8988T (cell line): ENCODE results near the gene TNFRSF6B.
"Not testable (repeated sequence)": the region's sequence is repeated elsewhere in the genome, so short reads cannot be mapped to it uniquely, and the experiment has no call there.

Experiments
- DNase-seq: peaks from one replicate; pipeline ENCODE4 v3.0.0; 2011

Gene TNFRSF6B, protein sequence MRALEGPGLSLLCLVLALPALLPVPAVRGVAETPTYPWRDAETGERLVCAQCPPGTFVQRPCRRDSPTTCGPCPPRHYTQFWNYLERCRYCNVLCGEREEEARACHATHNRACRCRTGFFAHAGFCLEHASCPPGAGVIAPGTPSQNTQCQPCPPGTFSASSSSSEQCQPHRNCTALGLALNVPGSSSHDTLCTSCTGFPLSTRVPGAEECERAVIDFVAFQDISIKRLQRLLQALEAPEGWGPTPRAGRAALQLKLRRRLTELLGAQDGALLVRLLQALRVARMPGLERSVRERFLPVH

DNA sequence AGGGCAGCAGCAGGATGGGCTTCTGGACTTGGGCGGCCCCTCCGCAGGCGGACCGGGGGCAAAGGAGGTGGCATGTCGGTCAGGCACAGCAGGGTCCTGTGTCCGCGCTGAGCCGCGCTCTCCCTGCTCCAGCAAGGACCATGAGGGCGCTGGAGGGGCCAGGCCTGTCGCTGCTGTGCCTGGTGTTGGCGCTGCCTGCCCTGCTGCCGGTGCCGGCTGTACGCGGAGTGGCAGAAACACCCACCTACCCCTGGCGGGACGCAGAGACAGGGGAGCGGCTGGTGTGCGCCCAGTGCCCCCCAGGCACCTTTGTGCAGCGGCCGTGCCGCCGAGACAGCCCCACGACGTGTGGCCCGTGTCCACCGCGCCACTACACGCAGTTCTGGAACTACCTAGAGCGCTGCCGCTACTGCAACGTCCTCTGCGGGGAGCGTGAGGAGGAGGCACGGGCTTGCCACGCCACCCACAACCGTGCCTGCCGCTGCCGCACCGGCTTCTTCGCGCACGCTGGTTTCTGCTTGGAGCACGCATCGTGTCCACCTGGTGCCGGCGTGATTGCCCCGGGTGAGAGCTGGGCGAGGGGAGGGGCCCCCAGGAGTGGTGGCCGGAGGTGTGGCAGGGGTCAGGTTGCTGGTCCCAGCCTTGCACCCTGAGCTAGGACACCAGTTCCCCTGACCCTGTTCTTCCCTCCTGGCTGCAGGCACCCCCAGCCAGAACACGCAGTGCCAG lies at the start of gene TNFRSF6B:
Gene TNFRSF6B, plus strand, starts transcription at position 25 of the 729 bp plus-strand sequence. Its CDS starts 116 bp downstream, at position 141.
- no peak for DNase-seq

DNA sequence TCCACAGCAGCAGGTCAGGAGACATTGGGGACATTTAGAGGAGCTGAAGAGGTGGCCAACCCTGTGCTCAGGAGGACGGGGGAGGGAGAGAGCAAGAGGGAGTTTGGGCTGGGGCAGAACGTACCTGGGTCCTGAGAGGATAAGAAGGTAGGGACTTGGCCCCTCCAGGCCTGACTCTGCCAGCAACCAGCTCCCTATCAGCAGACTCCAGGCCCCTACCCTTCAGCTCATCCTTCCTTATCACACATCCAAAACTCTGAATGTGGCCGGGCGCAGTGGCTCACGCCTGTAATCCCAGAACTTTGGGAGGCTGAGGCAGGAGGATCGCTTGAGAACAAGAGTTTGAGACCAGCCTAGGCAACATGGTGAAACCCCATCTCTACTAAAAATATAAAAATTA lies 48.3 kb upstream of the TNFRSF6B start:
- DNase-seq, result no peak

DNA sequence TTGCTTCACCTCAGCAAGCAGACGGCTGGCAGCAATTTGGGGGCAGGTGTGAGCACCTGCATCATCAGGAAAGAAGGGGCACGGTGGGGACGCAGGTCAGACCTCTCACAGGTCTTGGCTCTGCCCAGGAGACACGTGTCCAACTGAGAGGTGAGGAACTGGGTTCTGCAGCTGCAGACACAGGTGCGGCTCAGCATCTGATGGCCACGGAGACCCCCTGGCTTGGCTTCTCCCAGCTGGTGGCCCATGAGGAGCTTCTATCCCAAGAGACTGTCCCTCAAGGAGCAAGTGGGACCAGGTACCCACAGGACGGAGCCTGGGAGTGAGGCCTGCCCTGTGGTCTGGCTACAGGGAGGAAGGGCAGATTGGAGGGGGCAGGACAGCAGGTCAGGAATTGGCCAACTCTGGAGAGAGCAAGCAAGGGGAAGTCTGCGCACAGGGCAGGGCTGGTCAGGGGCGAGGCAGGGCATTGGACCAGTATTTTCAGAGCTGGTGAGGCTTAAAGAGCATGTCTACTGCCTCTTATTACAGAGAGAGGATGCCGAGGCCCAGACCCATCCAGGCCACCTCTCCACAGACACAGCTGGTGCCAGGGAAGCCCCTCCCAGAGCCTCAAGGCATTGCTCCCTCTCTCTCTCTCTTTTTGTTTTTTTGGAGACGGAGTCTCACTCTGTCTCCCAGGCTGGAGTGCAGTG lies 47.4 kb upstream of the TNFRSF6B start:
- no peak for DNase-seq

DNA sequence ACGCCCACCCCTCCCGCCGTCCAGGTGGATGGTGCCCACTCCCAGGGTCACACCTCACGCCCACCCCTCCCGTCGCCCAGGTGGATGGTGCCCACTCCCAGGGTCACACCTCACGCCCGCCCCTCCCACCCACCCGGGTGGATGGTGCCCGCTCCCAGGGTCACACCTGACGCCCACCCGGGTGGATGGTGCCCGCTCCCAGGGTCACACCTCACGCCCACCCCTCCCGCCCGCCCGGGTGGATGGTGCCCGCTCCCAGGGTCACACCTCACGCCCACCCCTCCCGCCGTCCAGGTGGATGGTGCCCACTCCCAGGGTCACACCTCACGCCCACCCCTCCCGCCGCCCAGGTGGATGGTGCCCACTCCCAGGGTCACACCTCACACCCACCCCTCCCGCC lies 46.0 kb upstream of the TNFRSF6B start:
- DNase-seq, result not testable (repeated sequence)

DNA sequence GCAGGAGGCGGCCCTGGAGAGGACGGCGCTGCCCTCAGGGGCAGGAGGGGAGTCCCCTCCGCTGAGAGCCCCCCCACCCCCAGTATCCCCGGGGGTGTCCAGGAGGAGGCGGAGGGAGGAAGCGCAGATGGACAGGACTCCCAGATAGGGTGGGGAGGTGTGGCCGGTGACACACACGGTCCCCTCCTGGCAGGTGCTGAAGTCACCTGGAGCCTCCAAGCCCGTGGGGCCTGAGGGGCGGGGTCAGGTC lies 44.6 kb upstream of the TNFRSF6B start:
- no peak for DNase-seq

DNA sequence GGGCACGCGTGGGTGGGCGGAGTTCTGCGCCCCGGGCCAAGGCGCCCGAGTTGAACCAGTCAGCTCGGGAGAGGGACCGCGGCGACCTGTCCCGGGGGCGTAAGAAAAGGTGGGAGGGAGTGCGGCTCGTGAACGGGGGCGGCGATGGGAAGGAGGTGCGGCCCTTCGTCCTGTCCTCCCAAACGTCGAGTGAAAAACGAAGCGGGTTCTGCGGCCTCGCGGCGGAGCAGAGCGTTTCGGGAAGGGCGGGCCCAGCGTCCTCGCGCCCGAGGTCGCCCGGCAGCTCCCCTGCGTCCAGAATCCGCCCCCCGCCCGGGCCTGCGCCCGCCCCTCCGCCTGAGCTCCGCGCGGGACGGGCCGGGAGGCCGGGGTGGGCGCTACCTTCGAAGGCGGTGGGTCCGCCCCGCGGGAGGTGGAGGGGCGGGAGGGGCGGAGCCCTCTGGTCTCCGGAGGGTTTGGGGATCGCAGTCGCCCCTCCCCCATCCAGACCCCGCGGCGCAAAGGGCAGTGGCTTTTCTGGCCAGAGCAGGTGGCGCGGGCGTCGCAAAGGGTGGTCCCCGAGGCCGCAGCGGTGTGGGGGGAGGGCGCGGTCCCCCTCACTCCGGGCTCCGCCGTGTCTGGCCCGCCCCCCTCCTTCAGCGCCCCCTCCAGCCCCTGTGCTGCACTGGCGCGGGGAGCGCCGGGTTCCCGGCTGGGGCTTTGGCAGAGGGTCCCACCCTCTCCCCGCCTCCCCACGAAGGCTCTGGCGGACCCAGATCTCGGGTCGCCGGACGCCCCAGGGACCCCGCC lies 44.1 kb upstream of the TNFRSF6B start:
- peak; percentile 63 for DNase-seq

DNA sequence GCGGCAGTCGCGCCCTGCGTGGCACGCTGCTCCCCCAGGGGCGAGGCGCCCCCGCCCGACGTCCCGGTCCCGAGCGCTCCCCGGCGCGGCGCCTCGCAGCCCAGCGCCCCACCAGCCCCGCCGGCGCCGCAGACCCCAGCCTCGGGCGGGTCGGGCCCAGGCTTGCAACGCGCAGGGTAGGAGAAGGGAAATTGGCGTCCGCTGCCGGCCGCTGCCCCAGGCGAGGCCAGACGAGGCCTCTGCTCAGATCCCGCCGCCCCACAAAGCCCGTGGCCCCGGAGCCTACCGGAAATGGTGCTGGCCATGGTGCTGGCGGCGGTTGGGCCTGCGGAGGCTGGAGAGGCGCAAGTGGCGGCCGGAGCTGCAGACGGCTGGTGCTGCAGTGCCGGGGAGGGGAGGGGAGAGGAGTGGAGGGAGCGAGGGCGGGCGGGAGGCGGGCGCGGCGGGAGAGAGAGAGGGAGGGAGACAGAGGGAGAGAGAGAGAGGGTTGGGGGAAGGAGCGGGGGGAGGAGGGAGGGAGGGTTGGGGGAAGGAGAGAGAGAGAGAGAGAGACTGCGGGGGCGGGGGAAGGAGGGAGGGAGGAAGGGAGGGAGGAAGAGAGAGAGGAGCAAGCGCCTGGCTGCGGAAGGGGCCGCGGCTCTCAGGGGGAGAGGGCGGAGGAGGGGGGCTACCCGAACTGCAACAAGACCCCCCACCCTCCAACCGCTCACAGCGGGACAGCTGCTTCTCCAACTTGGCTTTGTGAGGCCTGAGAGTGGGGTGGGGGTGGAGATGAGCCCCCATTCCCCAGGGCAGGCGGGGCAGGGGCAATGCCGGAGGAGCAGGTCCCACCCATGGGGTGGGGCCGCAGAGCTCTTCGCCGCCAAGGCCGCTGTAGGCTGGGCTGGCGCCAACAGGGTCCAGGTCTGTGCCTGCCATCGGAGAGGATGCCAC lies 43.1 kb upstream of the TNFRSF6B start, which contains the start of gene STMN3:
Gene STMN3, minus strand, starts transcription at position 384 of the 933 bp plus-strand sequence. Its CDS starts 79 bp downstream, at position 305.
- DNase-seq, result peak; percentile 90

DNA sequence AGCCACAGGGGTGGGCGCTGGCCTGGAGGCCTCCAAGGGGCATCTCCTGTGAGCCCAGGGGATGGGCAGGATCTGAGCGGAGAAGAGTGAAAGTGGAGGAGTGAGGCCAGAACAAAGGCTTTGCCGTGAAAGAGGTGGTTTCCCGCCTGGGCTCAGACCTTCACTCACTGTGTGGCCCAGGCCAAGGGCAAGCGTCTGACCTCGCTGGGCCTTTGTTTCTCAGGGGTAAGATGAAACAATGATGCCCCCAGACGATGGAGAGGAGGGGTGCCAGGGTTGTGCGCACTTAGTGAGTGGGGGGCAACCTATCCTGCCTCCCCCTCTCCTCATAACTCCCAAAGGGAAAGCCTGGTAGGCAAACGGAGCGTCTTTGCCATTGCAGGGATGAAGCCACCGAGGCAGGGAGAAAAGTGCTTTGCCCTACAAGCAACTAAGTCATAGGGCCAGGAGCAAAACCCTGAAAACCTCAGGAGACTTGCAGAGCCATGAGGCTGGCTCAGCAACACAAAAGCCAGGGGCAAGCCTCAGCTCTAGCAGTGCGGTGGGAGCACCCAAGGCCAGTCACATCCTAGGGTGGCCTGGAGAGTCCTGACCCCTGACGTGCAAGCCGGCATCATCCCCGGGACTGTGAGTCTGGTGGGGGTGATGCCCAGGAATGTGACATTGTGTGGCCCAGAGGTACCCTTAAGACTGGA lies 42.3 kb upstream of the TNFRSF6B start:
- peak; percentile 30 for DNase-seq

DNA sequence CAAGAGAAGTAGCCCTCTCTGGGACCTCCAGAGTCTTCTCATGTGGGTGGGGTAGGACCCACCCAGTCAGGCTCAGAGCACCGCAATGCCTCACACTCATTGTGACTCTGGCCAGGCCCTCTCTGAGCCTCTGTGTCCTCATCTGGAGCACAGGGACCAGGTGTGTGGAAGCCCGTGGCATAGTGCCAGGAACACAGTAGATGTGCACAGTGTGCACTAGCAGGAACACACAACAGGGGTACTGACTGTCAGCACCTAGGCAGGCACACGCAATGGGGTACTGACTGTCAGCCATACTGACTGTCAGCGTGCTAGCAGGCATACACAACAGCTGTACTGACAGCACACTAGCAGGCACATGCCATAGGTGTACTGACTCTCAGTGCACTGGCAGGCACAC lies 41.2 kb upstream of the TNFRSF6B start:
- no peak for DNase-seq

DNA sequence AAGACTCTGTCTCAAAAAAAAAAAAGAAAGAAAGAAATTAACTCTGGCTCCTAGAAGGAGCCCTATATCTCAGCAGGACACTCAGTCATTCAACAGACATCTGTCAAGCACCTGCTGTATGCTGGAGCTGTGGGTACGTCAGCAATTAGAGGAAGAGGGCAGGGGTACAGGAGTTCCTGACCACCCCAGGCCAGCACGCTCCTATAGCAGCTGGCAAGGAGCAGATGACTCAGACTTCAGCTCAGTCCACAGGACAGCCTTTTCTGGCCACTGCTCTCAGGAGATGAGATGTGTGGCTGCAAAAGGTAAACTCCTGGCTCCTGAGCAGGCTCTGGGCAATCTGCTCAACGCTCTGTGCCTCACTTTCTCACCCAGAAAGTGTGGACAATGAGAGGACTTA lies 40.0 kb upstream of the TNFRSF6B start:
- no peak for DNase-seq

DNA sequence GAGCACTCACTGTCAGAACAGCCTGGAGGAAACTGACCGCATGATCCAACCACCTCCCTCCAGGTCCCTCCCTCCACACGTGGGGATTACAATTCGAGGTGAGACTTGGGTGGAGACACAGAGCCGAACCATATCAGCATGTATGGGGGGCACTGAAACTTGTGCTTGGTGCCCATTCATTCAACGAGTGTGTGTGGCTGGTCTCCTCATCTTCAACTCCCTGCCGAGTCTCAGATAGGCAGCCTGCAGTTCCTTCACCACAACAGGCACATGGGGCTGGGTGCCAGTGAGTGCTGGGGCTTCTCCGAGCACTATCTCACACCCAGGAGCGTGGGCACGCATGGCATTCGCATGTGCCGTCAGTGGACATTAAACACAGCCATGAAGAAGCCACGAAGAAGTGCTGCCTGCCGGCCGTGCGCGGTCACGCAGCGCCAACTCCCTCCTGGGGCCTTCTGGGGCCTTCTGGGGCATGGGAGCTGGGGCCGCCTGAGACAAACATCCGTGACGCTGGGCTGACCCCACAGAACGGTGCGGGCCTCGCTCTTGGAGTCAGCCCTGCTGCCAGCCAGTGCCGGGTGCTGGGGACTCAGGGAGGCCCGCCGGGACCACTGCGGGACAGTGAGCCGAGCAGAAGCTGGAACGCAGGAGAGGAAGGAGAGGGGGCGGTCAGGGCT lies 39.1 kb upstream of the TNFRSF6B start:
- no peak for DNase-seq

DNA sequence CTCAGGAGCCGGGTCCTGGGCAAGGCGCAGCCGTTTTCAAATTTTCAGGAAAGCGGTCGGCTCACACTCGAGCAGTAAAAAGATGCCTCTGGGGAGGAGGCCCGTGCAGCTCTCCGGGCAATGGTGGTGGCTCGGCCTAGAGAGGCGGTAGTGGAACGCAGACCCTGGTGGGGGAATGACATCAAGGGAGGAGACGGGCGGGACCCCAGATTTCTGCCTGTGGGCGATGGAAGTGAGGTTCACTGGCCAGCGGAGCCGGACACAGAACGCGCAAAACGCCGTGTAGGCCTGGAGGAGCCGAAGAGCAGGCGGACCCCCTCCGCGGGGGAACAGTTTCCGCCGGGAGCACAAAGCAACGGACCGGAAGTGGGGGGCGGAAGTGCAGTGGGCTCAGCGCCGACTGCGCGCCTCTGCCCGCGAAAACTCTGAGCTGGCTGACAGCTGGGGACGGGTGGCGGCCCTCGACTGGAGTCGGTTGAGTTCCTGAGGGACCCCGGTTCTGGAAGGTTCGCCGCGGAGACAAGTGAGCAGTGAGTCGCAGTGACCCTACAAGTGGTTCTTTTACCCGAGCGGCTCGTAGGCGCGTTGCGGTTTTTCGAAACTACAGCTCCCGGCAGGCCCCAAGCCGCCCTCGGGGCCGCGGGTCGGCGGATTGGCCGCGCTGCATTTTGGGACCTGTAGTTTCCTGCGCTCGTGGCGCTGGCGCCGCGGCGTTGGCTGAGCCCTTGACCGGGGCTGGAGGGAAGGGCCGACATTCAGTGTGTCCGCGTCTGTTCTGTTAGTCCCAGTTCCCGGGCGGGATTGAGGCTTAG lies 38.3 kb upstream of the TNFRSF6B start, which contains the start of gene RTEL1:
Gene RTEL1, plus strand, starts transcription at position 376 of the 812 bp plus-strand sequence. CDS start 1,091 bp downstream, outside the sequence.
- DNase-seq, result peak; percentile 100

DNA sequence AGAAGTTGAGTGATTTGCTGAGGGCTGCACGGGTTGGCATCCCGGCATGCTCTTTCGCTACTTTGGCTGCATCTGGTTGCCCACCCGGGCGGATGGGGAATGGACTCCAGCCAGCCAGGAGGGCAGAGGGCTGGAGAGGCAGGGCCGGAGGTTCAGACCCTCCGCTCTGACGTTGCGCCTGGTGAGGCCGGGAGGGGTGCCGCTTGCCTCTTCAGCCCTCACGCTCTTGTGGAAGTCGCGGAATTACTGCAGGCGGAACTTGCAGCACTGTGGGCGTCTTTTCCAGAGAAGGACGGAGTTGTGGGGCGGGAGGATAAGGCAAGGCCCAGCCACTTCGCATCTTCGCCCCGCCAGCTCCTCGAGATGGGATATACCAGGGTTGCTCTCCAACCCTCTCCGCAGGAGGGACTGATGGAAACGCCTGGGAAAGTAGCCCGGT lies 37.7 kb upstream of the TNFRSF6B start:
- no peak for DNase-seq

DNA sequence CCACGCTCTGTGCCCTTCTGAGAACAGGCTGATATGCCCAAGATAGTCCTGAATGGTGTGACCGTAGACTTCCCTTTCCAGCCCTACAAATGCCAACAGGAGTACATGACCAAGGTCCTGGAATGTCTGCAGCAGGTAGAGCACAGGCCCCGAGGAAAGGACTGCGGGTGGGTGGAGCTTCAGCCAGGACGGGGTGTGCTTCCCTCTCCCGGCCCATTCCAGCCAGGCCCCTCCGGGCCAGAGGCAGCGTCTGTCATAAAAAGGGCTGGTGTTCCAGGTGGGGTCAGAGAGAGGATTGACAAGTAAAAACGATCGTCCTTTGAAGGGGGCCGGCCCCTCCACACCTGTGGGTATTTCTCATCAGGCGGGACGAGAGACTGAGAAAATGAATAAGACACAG lies 37.1 kb upstream of the TNFRSF6B start:
- DNase-seq, result no peak

DNA sequence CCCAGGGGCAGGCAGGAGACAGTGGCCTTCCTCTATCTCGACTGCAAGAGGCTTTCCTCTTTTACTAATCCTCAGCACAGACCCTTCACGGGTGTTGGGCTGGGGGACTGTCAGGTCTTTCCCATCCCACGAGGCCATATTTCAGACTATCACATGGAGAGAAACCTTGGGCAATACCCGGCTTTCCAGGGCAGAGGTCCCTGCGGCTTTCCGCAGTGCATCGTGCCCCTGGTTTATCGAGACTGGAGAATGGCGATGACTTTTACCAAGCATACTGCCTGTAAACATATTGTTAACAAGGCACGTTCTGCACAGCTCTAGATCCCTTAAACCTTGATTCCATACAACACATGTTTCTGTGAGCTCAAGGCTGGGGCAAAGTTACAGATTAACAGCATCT lies 36.3 kb upstream of the TNFRSF6B start:
- DNase-seq, result not testable (repeated sequence)

DNA sequence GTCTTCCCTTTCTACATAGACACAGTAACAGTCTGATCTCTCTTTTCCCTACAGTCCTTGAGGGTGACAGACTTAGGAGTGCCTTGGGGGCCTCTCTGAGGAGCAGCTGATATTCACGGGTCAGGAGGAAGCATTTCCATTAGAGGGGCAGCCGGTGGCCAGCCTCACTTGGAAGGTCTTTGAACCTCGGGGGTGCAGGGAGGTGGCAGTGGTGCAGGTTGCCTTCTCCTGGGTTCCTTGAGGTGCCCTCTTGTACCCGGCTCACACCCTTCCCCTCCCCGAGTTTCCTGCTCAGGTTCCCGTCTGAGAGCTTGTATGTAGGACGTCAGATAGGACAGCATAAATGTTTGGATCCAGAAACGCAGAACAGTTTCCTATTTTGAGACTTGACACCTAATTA lies 35.8 kb upstream of the TNFRSF6B start:
- no peak for DNase-seq

DNA sequence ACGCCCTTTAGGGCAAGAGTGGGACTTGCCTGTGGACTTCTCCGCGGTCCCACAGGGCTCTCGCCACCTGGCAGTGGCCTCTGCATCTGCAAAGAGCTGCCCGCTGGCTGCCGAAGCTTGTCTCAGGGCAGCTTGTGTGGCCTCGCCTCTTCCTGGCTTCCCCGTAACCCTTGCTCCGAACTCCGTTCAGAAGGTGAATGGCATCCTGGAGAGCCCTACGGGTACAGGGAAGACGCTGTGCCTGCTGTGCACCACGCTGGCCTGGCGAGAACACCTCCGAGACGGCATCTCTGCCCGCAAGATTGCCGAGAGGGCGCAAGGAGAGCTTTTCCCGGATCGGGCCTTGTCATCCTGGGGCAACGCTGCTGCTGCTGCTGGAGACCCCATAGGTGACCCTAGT lies 35.3 kb upstream of the TNFRSF6B start:
- DNase-seq, result no peak

DNA sequence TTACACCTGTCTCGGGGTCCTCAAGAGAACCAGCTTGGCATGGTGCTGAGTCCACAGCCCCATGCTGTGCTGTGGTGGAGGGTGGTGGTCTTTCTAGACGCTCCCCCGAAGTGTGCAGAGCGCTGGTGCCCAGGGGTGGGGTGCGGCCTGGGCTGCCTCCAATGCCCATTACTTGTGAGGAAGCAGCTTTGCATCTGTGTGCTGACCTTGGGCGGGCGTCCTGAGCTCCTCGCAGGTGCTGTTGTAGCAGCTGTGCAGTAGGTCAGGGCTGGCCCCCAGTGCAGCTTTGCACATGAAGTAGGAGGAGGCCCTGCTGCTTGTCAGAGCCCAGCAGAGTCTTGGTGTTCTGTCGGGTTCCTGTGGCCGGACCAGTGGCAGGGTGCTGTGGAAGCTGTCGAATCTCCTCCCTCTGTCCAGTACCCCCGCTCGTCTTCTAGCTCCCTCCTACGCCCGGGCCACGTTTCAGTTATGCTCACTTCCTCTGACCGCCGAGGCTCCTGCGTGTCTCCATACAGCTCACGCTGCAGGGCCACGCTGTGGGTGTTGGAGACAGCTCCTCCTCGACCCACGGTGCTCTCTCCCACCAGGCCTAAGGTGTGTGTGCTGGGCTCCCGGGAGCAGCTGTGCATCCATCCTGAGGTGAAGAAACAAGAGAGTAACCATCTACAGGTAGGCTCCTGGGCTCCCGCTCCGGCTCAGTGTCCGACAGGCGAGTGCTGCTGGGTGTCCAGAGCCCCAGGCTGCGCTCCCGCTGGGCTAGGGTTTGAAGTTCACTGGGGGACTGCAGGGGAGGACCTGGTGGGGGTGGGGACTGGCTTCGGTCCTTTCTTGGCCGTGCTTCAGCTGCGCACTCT lies 34.3 kb upstream of the TNFRSF6B start:
- no peak for DNase-seq

DNA sequence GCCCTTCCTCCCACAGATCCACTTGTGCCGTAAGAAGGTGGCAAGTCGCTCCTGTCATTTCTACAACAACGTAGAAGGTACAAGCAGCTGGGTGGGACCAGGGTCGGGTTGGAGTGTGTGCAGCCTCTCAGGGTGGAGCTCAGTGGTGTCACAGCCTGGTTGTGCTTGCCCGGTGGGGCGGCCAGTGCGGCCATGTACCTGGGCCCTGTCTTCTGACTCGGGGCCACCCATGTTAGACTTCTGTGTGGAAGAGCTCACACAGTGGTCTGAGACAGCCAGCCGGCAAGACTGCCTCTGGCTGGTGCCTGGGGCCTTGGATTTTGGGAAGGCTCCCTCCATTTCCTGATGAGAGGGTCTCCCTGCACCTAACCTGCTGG lies 33.7 kb upstream of the TNFRSF6B start:
- DNase-seq, result no peak
